ENCODE measurements around the gene CACNA2D3.

- TF ChIP-seq POLR2A (IDR thresholded peaks at IDR 0.05; ENCODE audit: low read length) (no peak), USF2 (IDR thresholded peaks at IDR 0.05) (no peak), FOXS1 (CRISPR knock-in tag; IDR thresholded peaks at IDR 0.05) (no peak), CTCF (IDR thresholded peaks at IDR 0.05) (no peak), ESRRA (IDR thresholded peaks at IDR 0.05; ENCODE audit: borderline replicate concordance, low read length) (no peak)
Measured at GRCh38 chr3:54720604-54721003, 598.3 kb downstream of the CACNA2D3 start.

Data from A549 (cell line).